ENCODE measurements around the gene ZNF784.
A peak's percentile ranks its signal among the peaks of the same experiment; 100 is the strongest.

ZNF784 gene

DNA sequence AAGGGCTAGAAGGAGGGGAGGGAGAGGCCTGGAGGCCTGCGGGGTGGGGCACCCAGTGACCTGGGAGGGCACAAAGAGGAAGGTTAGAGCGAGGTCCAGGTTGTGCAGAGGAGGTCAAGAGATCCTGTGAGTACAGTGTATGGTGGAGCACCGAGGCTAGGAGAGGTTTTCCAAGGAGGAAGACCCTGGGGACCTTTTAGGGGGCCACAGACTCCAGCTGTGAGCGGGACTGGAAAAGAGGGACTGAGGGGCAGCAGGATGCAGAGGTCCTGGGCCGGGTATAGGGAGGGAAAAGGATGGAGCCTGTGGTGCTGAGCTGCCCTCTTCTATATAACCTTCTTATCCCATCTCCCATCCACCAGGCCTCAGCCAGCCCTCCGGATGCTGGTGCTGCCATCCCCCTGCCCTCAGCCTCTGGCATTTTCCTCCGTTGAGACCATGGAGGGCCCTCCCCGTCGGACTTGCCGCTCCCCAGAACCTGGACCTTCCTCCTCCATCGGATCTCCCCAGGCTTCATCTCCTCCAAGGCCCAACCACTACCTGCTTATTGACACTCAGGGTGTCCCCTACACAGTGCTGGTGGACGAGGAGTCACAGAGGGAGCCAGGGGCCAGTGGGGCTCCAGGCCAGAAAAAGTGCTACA lies 19.9 kb upstream of the ZNF784 start:
- no peak for DNase-seq (ENCODE audit: low read depth in 1 of 2, low spot score in 1 of 2)

DNA sequence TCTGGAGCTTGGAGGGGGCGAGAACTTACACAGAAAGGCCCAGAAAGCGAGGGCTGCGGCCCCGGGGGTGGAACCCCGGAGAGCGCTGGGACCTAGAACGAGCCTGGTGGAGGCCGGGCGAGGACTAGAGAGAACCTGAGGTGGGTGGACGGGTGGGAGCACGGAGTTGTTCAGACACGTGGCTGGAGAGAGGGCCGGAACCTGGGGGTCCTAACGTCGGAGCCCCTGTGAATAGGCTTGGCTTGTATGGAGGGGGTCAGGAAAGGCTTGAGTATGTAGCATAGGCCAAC lies 19.5 kb upstream of the ZNF784 start:
- DNase-seq (ENCODE audit: low read depth in 1 of 2, low spot score in 1 of 2): no peak

DNA sequence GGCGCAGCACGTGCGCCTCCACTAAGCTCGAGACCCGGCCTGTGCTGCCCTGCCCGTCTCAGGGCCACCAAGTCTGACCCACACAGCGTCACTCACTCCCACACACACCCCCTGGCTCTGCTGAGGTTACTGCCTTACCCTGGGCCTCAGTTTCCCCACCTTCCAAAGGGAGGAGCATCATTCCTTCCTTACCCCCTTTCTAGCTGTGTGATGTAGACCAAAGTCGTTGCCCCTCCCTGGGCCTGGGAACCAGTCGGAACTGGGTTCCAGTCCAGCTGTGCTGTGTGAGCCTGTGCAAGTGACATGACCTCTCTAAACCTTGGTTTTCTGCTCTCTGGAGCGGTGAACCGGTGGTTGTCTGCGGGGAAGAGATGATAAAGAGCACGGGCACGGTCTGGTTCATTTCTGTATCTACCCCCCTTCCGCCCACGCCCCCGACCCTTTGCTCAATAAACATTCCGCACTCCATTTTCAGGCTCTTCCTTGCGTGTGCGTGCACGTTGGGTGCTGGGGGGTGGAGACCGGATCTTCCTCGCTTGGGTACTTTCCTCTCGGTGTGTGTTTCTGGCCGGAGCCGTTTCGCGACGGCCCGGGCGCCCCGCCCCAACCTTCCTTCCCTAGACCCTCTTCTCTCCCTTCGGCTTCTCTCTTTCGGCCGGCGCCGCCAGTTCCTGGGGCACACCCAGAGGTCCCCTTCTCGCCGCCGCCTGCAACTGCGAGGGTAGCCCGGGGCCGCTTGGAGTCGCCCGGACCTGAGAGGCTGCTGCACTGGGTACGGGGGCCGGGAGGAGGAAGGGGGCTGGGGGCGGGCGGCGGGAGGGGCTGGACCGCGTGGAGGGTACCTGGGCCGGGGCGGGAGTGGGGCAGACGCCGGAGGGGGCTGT lies 18.9 kb upstream of the ZNF784 start, which contains the start of gene ZNF581:
TSS of gene ZNF581 (plus strand) at position 647 of the 884 bp plus-strand sequence. CDS start 923 bp downstream, outside the sequence.
- DNase-seq (ENCODE audit: low read depth in 1 of 2, low spot score in 1 of 2): peak; percentile 60 to 74

DNA sequence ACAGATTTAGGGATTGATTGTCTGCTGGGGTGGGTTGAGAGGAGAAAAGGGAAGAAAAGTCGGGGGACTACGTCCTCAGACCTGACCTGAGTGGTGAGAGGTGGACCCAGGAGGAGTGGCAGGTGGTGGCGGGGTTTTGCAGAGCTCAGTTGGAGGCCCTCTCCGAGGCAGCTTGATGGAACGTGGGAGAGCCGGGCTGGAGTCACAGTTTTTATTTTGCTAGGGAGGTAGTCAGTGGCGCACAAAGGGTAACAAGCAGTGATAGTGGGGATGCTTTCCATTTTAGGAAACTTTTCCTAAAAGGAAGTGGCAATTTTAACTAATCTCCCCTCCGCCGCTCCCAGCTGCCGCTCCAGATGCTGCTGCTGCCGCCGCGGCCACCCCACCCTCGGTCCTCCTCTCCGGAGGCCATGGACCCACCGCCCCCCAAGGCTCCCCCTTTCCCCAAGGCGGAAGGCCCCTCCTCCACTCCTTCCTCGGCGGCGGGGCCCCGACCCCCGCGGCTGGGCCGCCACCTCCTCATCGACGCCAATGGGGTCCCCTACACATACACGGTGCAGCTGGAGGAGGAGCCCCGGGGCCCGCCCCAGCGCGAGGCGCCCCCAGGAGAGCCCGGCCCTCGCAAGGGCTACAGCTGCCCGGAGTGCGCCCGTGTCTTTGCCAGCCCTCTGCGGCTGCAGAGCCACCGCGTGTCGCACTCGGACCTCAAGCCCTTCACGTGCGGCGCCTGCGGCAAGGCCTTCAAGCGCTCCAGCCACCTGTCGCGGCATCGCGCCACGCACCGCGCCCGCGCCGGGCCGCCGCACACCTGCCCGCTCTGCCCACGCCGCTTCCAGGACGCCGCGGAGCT lies 18.0 kb upstream of the ZNF784 start:
- no peak for DNase-seq (ENCODE audit: low read depth in 1 of 2, low spot score in 1 of 2)

DNA sequence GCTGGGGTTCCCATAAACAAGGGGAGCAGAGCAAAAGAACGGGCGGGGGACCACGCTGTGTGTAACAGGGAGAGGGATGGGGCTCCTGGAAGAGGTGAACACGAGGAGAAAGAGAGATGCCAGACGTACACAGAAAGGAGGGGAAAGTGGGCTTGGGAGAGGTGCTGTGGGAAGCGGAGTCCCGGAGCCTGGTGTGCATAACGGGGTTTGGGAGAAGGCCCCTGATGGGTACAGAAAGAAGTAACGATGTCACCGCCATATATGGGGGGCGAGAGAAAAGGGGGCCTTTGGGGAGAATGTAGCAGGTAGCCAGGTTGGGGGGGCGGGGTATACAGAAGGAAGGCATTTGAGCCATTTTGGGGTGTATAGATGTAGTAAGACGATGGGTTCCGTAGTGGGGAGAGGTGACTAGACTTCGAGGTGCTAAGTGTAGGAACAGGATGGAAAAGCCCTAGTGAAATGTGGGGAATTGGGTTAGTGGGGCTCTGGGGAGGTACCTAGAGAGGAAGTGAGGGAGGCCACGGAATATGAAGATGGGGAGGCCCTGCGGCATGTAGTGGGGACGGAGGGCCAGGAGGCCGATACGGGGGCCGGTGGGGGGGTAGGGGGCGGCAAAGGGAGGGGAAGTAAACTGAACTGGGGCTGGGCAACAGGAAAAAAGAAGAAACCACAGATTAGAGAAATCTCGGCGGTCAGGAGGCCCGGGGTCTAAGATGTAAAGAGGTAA lies 17.2 kb upstream of the ZNF784 start:
- DNase-seq (ENCODE audit: low read depth in 1 of 2, low spot score in 1 of 2): no peak

DNA sequence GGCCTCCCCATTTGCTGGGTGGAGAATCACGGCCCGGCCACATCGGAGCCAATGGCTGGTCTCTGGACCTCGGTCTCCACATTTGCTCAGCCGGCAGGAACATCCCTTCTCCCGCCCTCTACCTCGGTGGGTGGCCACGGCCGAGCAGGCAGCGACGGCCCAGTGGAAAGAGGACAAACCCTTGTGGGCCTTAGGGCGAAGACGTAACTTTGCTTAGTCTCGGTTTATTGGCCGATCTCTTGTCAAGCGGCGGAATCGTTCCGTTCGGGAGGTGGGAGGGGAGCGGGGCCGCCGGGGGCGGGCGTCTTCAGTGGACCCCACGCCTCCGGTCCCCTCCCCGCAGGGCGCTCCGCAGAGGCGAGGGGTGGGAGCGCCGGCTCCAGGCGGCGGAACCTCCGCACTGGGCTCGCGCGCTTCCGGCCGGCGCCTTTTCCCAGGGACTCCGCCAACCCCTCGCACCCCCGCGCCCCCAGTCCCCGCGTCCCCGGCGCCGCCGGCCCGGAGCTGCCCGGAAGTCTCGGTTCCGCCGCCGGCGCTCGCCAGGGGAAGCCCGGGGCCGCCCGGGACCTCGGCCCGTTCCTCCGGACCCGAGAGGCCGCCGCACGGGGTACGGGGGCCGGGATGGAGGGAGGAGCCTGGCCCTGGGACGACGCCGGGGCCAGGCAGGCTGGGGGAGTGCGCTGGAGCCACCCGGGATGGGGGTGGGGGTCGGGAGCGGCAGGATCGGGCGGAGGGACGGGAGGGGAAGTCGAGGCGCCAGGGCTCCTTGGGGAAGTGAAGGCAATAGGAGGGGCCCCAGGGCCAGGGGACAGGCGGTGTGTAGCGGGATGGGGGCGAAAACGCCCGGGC lies 16.4 kb upstream of the ZNF784 start, which contains the start of gene ZNF580:
TSS of gene ZNF580 (plus strand) at position 426 of the 849 bp plus-strand sequence. CDS start 1,507 bp downstream, outside the sequence.
- DNase-seq (ENCODE audit: low read depth in 1 of 2, low spot score in 1 of 2): peak; percentile 27 to 60

DNA sequence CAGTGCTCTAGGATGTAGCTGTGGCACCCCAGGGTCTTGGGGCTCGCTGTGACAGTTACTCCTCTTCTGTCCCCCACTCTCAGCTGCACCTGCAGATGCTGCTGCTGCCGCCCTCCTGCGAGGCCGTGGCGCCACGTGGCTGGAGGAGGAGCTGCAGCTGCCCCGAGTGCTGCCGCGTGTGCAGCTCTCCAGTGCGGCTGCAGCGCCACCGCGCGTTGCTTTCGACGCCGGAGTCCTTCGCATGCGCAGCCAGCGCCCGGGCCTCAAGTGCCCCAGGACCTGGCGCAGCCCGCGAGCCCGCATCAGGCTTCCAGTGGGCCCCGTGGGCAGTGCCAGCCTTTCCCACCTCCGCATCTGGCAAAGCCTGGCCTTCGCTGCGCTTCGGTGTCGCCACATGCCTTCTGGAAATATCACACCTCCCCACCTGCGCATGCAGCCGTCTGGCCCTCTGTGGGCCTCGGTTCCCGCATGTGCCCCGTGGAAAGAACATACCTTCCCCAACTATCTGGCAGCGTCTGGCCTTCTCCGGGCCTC lies 15.7 kb upstream of the ZNF784 start:
- peak; percentile 58 to 61 for DNase-seq (ENCODE audit: low read depth in 1 of 2, low spot score in 1 of 2)

DNA sequence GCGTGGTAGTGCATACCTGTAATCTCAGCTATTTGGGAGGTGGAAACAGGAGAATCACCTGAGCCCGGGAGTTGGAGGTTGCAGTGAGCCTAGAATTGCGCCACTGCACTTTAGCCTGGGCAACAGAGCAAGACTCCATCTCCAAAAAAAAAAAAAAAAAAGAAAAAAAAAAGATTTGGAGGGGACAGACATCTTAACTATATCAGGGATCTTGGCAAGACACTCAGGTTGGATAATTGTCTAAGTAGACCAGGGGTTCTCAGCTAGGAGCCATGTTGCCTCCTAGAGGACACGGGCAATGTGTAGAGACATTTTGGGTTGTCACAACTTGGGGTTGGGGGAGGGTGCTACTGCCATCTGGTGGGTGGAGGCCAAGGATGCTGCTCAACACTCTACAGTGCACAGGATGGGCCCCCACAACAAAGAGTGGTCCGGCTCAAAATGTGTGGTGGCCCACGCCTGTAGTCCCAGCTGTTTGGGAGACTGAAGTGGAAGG lies 14.5 kb upstream of the ZNF784 start:
- DNase-seq (ENCODE audit: low read depth in 1 of 2, low spot score in 1 of 2): no peak

DNA sequence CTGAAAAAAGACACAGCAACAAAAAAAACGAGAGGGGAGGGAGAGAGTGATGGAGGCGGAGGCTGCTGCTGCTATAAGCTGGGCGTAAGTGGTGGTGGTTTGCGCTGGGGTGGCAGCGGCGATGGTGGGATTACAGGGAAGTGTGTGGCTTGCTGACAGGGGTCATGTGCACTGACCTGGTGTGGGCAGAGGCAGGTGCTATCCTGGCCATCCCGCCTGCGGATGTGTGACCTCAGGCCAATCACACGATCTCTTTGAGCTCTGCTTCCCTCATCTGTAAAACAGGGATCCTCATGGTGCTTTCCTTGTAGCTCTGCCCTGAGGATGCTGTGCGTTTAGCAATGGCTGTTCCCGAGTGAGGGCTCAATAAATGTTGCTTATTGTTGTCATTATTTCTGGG lies 13.2 kb upstream of the ZNF784 start:
- no peak for DNase-seq (ENCODE audit: low read depth in 1 of 2, low spot score in 1 of 2)

DNA sequence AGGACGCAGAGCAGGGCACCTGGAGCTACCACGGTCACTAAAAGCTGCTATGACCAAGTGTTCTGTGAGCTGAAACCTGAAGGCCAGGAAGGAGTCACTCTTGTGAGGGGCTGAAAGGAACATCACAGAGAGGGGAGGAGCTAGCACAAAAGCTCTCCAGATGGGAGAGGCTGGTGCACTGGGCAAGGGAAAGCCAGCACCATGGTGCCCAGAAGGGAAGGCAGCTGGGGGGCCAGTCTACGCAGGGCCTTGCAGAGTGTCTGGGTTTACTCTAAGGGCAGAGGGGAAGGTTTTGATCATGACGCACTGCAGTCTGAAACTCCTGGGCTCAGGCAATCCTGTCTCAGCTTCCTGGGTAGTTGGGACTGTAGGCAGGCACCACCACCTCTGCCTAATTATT lies 12.4 kb upstream of the ZNF784 start:
- DNase-seq (ENCODE audit: low read depth in 1 of 2, low spot score in 1 of 2): no peak

DNA sequence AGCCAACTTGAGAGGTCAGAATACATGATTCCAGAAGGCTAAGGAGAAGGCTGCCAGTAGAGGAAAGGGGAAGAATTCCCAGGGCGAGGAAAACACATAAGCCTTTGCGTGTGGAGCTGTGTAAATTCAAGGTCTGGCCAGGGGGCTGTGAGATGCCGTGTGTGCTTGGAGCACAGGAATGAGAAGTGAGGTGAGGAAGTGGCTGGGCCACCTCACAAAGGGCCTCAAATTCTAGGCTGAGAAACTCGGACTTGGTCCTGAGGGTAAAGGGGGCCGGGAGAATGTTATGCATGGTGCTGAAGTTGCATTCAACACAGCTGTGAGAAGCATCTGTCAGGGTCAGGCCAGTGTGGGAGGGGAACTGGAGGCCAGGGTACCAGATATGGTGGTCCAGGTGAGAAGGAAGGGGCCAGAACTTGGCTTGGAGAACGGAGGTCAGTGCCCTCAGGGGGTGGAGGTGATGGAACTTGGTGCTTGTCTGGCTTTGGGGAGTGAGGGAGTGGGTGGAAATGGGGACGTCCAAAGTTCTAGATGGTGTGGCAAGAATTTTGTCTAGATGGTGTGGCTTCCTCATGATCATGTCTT lies 11.6 kb upstream of the ZNF784 start:
- no peak for DNase-seq (ENCODE audit: low read depth in 1 of 2, low spot score in 1 of 2)

DNA sequence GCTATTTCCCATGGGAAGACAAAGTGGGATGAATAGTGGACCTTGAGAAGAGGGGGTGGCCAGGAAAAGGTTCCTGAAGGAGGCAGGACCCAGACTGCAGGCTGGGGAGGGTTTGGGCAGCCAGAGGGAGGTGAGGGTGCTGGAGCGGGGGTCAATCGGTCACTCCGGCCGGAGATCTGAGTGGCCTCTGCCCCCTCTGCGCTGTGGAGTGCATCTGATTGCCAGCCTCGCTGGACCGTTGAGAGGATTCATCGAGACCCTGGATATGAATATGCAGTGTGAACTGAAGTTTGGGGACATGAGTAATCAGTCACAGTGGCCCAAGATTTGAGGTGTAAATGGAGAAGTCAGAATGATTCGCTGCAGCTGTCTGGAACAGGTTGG lies 11.0 kb upstream of the ZNF784 start:
- DNase-seq (ENCODE audit: low read depth in 1 of 2, low spot score in 1 of 2): no peak

DNA sequence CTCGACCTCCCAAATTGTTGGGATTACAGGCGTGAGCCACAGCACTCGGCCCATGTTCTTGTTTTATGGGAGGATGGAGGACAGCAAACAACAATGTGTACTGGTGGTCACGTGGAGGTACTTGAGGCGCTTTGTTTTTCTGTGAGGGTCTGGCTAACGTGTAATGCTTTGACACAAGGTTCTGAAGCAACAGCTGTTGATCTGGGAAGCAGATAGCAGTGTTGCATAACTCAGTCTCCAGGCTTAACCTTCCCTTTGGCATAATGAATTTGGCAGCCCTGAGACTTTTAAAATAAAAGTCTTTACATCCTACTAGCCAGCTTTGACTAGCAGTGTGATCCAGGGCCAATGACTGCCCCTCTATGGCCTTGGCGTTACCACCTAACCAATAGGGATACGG lies 9.5 kb upstream of the ZNF784 start:
- DNase-seq (ENCODE audit: low read depth in 1 of 2, low spot score in 1 of 2): no peak

DNA sequence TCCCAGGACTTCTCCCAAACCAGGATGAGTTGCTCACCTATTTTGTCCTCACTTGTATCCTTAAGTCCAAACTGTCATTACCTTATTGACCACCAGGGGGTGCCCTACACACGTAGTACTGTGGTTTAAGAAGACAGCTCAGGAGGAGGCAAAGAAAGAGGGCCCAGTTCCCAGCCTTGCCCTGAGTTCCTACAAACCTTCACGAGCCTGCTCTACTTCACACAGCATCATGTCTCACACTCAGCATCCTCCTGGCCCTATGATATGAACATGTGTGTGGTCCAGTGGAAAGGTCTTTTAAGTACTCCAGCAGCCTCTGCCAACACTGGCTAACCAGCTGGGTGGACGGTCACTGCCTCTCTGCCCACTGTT lies 8.1 kb upstream of the ZNF784 start:
- DNase-seq (ENCODE audit: low read depth in 1 of 2, low spot score in 1 of 2): peak in 1 of 2 donors; percentile 74

DNA sequence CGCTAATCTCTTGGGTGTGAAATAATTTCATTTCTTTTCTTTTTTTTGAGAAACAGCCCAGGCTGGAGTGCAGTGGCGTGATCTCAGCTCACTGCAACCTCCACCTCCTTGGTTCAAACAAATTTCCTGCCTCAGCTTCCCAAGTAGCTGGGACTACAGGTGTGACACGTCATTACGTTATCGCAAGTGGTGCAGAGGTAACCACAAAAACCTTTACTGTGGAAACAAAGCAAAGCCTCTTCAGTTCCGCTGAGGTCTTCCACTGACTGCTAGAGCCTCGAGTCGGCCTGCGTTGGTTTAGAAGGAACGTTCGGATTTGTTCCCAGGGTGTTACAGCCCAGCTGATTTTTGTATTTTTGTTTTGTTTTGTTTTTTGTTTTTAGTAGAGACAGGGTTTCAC lies 2.0 kb upstream of the ZNF784 start:
- no peak for DNase-seq (ENCODE audit: low read depth in 1 of 2, low spot score in 1 of 2)

DNA sequence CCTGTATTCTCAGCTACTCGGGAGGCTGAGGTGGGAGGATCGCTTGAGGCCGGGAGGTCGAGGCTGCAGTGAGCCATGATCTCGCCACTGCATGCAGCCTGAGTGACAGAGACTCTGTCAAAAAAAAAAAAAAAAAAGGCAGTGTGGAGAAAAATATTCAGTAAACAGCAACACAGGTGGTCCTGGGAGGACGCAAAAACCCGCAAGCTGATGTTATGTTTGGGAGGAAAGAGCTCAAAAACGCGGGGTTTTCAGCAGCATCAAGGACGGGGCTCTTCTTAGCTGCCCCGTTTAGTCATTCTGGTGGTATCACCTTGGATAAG lies 599 bp upstream of the ZNF784 start:
- DNase-seq (ENCODE audit: low read depth in 1 of 2, low spot score in 1 of 2): no peak

DNA sequence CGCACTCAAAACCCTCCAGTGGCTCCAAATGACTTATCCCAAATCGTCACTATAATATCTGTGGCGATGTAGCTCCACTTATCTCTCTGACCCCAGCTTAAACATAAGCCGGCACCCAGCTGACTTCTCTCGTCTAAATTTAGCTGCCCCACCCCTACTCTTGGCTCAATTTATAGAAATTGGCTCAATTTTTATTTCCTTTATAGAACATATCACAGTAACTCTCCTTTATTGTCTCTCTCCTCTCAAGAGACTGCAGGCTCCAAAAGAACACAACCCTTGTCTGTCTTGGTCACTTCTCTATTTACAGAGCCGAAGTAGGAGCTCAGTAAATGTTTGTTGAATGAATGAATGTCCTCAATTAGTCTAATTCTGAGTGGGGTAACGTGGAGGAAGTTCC lies 805 bp downstream of the ZNF784 start:
- no peak for DNase-seq (ENCODE audit: low read depth in 1 of 2, low spot score in 1 of 2)

DNA sequence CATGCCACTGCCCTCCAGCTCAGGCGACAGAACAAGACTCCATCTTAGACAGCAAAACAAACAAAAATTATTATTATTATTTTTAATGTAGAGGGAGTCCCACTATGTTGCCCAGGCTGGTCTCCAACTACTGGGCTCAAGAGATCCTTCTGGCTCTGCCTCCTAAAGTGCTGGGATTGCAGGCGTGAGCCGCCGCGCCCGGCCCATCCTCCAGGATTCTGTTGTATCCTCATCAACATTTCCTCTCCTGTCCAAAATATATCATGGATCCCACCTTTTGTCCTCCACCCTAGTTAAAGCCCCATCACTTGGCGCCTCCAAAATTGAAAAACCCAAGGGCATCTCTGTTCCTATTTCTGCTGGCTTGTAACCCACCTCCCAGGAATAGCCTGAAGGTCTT lies 1.2 kb downstream of the ZNF784 start:
- DNase-seq (ENCODE audit: low read depth in 1 of 2, low spot score in 1 of 2): no peak

DNA sequence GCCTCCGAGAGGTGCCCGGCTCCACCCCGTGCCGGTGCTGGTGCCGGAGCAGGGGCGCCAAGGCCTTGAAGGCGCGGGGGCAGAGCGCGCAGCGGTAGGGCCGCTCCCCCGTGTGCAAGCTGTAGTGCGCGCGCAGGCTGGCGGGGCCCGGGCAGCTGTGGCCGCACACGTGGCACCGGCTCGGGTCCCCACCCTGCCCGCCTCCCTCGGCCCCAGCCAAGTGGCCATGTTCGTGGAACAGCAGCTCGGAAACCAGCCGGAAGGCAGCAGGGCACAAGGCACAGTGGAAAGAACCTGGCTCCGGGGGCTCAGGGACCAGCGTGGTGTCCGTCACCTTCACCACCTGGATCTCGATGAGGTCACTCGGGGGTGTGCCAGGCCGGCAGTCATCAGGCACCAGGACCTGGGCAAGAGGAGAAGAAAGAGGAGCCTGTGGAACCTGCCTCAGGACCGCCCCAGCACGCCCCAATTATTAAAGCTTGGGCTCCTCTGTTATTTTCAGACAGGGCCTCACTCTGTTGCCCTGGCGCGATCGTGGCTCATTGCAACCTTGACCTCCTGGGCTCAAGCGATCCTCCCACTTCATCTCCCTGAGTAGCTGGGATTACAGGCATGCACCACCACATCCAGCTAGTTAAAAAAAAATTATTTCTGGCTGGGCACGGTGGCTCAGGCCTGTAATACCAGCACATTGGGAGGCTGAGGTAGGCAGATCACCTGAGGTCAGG lies 2.0 kb downstream of the ZNF784 start:
- DNase-seq (ENCODE audit: low read depth in 1 of 2, low spot score in 1 of 2): no peak

Data from stimulated activated CD4-positive, alpha-beta T cell treated with anti-CD3 and anti-CD28 coated beads, Interleukin-15, amount 100 ng/mL, for 1 hour (primary cell).